A673 (cell line): ENCODE results near the gene SNTG2. TPM values are rescaled to one million over a fixed set of nuclear protein-coding genes. Genes with fewer than 3 reads are reported as not detected.

Experiments used
- BruUV-seq: library from RNA; stranded (reverse); fragments of 400-500 nt; replicated peaks from 2 replicates; lab custom pipeline; 2021; lab: Mats Ljungman, UMichigan
- CTCF ChIA-PET: fragments of 300-600 bp; sonication (Branson Sonifier 250); formaldehyde crosslinking; loops from one replicate; lab custom pipeline; 2022; ENCODE audit warnings: antibody characterized with exemption; lab: Charles Lee
- POLR2A ChIA-PET: fragments of 300-600 bp; sonication (Branson Sonifier 250); formaldehyde crosslinking; loops from one replicate; lab custom pipeline; 2022; ENCODE audit warnings: antibody characterized with exemption; ENCODE audit not compliant: low non-redundant PET; lab: Charles Lee
- DNase-seq: peaks from one replicate; pipeline ENCODE4 v3.0.0-alpha.2; 2015; ENCODE audit warnings: low spot score
- H3K27ac ChIP-seq: fragments of 200-600 bp; sonication (generic); 2 replicates; pipeline ENCODE4 v1.5.1; 2016; ENCODE audit warnings: mixed run types, low read depth, mild to moderate bottlenecking, mixed read lengths, antibody characterized with exemption, low read length; ENCODE audit not compliant: poor library complexity, severe bottlenecking
- H3K27me3 ChIP-seq: fragments of 200-600 bp; sonication (generic); replicated peaks from 2 replicates; pipeline ENCODE4 v1.6.1; 2017; ENCODE audit warnings: mixed run types, low read depth, mild to moderate bottlenecking, mixed read lengths, antibody characterized with exemption, low read length; ENCODE audit not compliant: insufficient read depth, poor library complexity
- H3K36me3 ChIP-seq: fragments of 200-600 bp; sonication (generic); 2 replicates; pipeline ENCODE4 v1.6.1; 2016; ENCODE audit warnings: mixed run types, mild to moderate bottlenecking, mixed read lengths, antibody characterized with exemption, low read length; ENCODE audit not compliant: insufficient read depth, poor library complexity, severe bottlenecking
- H3K4me1 ChIP-seq: fragments of 200-600 bp; sonication (generic); 2 replicates; pipeline ENCODE4 v1.6.1; 2017; ENCODE audit warnings: mixed run types, mild to moderate bottlenecking, mixed read lengths, antibody characterized with exemption, low read length; ENCODE audit not compliant: insufficient read depth, poor library complexity, severe bottlenecking
- H3K4me3 ChIP-seq: fragments of 200-600 bp; sonication (generic); 2 replicates; pipeline ENCODE4 v1.5.1; 2016; ENCODE audit warnings: low read depth, mixed run types, mild to moderate bottlenecking, mixed read lengths, low read length; ENCODE audit not compliant: poor library complexity, severe bottlenecking
- H3K9me3 ChIP-seq: fragments of 200-600 bp; sonication (generic); 2 replicates; pipeline ENCODE4 v1.6.1; 2016; ENCODE audit warnings: mixed run types, low read depth, mild to moderate bottlenecking, mixed read lengths, antibody characterized with exemption, low read length; ENCODE audit not compliant: poor library complexity, severe bottlenecking
- EZH2 ChIP-seq: fragments of 200-600 bp; sonication (generic); IDR thresholded peaks from 2 replicates; pipeline ENCODE4 v1.6.1; 2017; ENCODE audit warnings: borderline replicate concordance, low read depth, mild to moderate bottlenecking, mixed read lengths, antibody characterized with exemption, low read length; ENCODE audit not compliant: poor library complexity, severe bottlenecking
- intact Hi-C: fragments of 100-400 bp; cut with micrococcal nuclease; formaldehyde crosslinking; loops from one replicate; pipeline ENCODE4 v1.10.0; 2022; ENCODE audit not compliant: unreplicated experiment
- total RNA-seq: library from RNA; stranded (reverse); gene quantifications from 2 replicates; pipeline ENCODE4 v1.2.3, GENCODE V29; 2021
- TF ChIP-seq, protein P1 (sequence below): fragments of 300-800, 200-600 bp; sonication (generic); conservative IDR thresholded peaks from 2 replicates; pipeline ENCODE4 v1.5.1; 2017; ENCODE audit warnings: low read depth, mild to moderate bottlenecking, antibody characterized with exemption, low read length, moderate library complexity, mixed read lengths

SNTG2 gene
- total RNA-seq, 1 experiment from 2014 or later, result 3.7 TPM

DNA sequence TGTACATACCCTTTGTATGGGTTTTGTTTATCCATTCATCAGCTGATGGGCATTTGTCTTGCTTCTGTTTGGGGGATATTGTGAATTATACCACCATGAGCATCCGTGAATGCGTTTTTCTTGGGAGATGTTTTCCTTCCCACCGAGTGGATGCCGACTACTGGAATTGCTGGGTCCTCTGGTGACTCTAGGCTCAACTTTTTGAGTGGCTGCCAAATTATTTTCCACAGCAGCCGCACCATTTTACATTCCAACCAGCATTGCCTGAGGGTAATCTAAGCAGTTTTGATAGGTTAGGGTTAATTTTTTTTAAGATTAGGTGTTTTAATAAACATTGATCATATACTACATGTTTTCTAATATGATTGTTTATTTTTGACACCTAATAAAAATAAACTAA, 220.1 kb downstream of the SNTG2 start:
- H3K27ac ChIP-seq, result no peak overlapping the region
- TF ChIP-seq, protein P1, sequence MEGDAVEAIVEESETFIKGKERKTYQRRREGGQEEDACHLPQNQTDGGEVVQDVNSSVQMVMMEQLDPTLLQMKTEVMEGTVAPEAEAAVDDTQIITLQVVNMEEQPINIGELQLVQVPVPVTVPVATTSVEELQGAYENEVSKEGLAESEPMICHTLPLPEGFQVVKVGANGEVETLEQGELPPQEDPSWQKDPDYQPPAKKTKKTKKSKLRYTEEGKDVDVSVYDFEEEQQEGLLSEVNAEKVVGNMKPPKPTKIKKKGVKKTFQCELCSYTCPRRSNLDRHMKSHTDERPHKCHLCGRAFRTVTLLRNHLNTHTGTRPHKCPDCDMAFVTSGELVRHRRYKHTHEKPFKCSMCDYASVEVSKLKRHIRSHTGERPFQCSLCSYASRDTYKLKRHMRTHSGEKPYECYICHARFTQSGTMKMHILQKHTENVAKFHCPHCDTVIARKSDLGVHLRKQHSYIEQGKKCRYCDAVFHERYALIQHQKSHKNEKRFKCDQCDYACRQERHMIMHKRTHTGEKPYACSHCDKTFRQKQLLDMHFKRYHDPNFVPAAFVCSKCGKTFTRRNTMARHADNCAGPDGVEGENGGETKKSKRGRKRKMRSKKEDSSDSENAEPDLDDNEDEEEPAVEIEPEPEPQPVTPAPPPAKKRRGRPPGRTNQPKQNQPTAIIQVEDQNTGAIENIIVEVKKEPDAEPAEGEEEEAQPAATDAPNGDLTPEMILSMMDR, result no peak
- TF ChIP-seq EZH2, result no peak
- intact Hi-C loops, result no loop called here
- no peak overlapping the region for H3K4me3 ChIP-seq
- no peaks in the 10 kb centered on the region for H3K27me3 ChIP-seq
- H3K36me3 ChIP-seq, result no peaks in the 10 kb centered on the region
- BruUV-seq, result no TSS peak
- ChIA-PET POLR2A (no interaction called here), CTCF (no interaction called here)
- DNase-seq, result no peak
- no peaks in the 10 kb centered on the region for H3K4me1 ChIP-seq
- H3K9me3 ChIP-seq, result no peaks in the 10 kb centered on the region

DNA sequence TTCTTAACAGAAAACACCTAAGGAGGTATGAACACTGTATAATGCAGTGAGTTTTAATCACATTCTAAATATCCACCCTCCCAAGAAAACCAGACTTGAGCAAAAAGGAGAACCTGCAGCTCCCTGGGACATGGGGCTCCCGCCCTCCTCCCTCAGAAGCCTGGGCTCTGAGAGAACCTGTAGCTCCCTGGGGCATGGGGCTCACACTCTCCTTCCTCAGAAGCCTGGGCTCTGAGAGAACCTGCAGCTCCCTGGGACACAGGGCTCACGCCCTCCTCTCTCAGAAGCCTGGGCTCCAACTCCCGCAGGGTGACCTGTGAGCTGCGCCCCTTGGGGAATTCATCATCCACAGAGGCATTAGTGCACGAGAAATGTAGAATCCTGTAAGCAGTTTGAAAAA, 222.9 kb downstream of the SNTG2 start:
- POLR2A ChIA-PET, result no interaction called here
- no peaks in the 10 kb centered on the region for H3K27me3 ChIP-seq
- H3K4me1 ChIP-seq, result no peaks in the 10 kb centered on the region
- H3K4me3 ChIP-seq, result no peak overlapping the region
- CTCF ChIA-PET, result no interaction called here
- no peaks in the 10 kb centered on the region for H3K9me3 ChIP-seq
- H3K27ac ChIP-seq, result no peak overlapping the region
- intact Hi-C loops, result no loop called here
- no peaks in the 10 kb centered on the region for H3K36me3 ChIP-seq
- DNase-seq, result no peak
- no peak for TF ChIP-seq EZH2
- TF ChIP-seq, protein P1, result no peak
- BruUV-seq, result no TSS peak

DNA sequence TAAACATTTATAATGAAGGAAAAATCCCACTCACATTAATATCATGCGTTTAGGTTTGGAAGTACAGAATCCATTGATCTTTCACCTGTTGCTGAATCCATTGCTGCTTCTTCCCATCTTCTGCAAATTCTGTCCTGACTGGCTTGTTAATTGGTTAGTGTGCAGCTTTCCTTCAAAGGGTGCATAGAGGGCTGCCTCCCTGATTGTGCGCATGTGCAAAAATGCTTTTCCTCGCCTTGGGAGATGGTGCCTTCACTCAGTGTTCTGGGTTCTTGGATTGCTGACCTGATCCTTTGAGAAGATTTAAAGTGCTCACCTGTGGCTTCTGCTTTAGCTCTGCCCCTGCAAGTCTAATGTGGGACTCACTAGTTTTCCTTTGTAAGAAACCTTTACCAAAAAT, 231.2 kb downstream of the SNTG2 start:
- TF ChIP-seq, protein P1, result no peak
- no peak for TF ChIP-seq EZH2
- no peak overlapping the region for H3K4me3 ChIP-seq
- no peak for DNase-seq
- no TSS peak for BruUV-seq
- no peaks in the 10 kb centered on the region for H3K27me3 ChIP-seq
- CTCF ChIA-PET, result no interaction called here
- no peaks in the 10 kb centered on the region for H3K36me3 ChIP-seq
- H3K9me3 ChIP-seq, result no peaks in the 10 kb centered on the region
- POLR2A ChIA-PET, result no interaction called here
- H3K27ac ChIP-seq, result no peak overlapping the region
- intact Hi-C loops, result no loop called here
- H3K4me1 ChIP-seq, result no peaks in the 10 kb centered on the region
